ENCODE data around the gene CACNA1D.

DNA sequence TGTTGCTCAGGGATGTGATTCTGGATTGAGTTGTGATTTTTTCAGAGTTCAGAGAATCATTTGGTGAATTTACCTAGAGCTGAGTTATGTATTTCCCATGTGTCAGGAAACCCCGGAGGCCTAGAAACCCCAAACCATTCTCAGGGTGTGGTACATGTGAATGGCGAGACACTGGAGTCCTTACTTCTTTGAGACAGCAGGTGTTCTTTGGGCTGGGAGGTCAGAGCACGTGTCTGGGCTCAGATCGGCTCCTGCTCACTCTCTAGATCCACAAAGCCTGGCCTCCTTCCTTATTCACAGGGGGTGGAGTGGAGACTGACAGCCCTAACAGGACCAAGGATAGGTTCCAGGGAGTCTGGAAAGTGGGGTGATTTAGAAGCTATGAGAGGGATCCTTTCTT is 206.0 kb downstream of the CACNA1D start:
- no peak for TF ChIP-seq CTCF (IDR thresholded peaks at IDR 0.05; ENCODE audit: low read depth, low read length)
- TF ChIP-seq EZH2phosphoT487 (IDR thresholded peaks at IDR 0.05; ENCODE audit: low read depth): no peak

All from OCI-LY3 (cell line).